Aorta (tissue), 5 donors: ENCODE results near the gene WDR46. TPM values are rescaled to one million over a fixed set of nuclear protein-coding genes. Genes with fewer than 3 reads are reported as not detected.

Experiments used
- ATAC-seq: fragments of 200-7000 bp; cut with Tn5 transposase; one replicate; pipeline ENCODE4 v1.9.1; 2022; ENCODE audit warnings: moderate library complexity; ENCODE audit not compliant: low FRiP score
- DNase-seq, 2 donors: peaks; one replicate each; pipeline ENCODE4 v3.0.0-alpha.2; 2020
- H3K27ac ChIP-seq, 2 donors: one replicate each; pipeline ENCODE4 v1.5.1; 2013; ENCODE audit warnings: low read length in 2 of 2, mild to moderate bottlenecking in 2 of 2, moderate library complexity in 2 of 2, control low read depth in 1 of 2, inconsistent platforms in 1 of 2, low read depth in 1 of 2
- H3K27me3 ChIP-seq, 2 donors: one replicate each; pipeline ENCODE4 v1.6.1; 2013; ENCODE audit warnings: control low read depth in 1 of 2, low read length in 1 of 2, mild to moderate bottlenecking in 1 of 2, moderate library complexity in 1 of 2; ENCODE audit not compliant: insufficient read depth in 2 of 2, control insufficient read depth in 1 of 2
- H3K36me3 ChIP-seq, 2 donors: one replicate each; pipeline ENCODE4 v1.6.1; 2013; ENCODE audit warnings: control low read depth in 1 of 2, low read length in 1 of 2, mild to moderate bottlenecking in 1 of 2; ENCODE audit not compliant: insufficient read depth in 2 of 2, control insufficient read depth in 1 of 2
- H3K4me1 ChIP-seq, 2 donors: one replicate each; pipeline ENCODE4 v1.6.1; 2013; ENCODE audit warnings: low read length in 2 of 2, control low read depth in 1 of 2, mild to moderate bottlenecking in 1 of 2, moderate library complexity in 1 of 2; ENCODE audit not compliant: insufficient read depth in 2 of 2, control insufficient read depth in 1 of 2
- H3K4me3 ChIP-seq, 2 donors: one replicate each; pipeline ENCODE4 v1.5.1; 2013; ENCODE audit warnings: low read length in 2 of 2, control low read depth in 1 of 2, mild to moderate bottlenecking in 1 of 2
- H3K9me3 ChIP-seq: one replicate; pipeline ENCODE4 v1.6.1; 2013; ENCODE audit warnings: mild to moderate bottlenecking, low read length; ENCODE audit not compliant: control insufficient read depth
- WGBS, 2 donors: extraction: QIAGEN DNeasy Blood & Tissue Kit; methylation state at CpG; one replicate each; pipeline ENCODE4 v1.1.7; 2013; 5-methylcytosine and 5-hydroxymethylcytosine counted together
- intact Hi-C, 2 donors: fragments of 100-400 bp; cut with DNase I; formaldehyde crosslinking; loops; one replicate each; pipeline versions ENCODE4 v1.14.2 to v1.15.0; 2022
- long read RNA-seq, 2 donors: library from polyadenylated mRNA; unstranded; transcript quantifications; one replicate each; pipeline ENCODE4 v2.0.0, GENCODE V29; 2020 to 2021
- polyA plus RNA-seq, 2 donors: library from polyadenylated mRNA; stranded (reverse); fragments of 200-250 nt; gene quantifications; one replicate each; pipeline ENCODE4 v1.2.3, GENCODE V29; 2013
- total RNA-seq, 2 donors: library from RNA; stranded (reverse); fragmentation: NEBNext Ultra II Directional; extraction: Animal tissue kit (Norgen Biotek cat#: 25700); gene quantifications; one replicate each; pipeline ENCODE4 v1.2.1, GENCODE V29; 2021
- donor health status: healthy with polysubstance abuse.
- donor health status: Bipolar disorder and iron deficiency.
- donor health status: DM: no; HTN: no; CAD: no.
- donor health status: DM: no; HTN: no; CAD: no.
- donor health status: DM: yes; HTN: yes; CAD: no.

The WDR46 gene, protein sequence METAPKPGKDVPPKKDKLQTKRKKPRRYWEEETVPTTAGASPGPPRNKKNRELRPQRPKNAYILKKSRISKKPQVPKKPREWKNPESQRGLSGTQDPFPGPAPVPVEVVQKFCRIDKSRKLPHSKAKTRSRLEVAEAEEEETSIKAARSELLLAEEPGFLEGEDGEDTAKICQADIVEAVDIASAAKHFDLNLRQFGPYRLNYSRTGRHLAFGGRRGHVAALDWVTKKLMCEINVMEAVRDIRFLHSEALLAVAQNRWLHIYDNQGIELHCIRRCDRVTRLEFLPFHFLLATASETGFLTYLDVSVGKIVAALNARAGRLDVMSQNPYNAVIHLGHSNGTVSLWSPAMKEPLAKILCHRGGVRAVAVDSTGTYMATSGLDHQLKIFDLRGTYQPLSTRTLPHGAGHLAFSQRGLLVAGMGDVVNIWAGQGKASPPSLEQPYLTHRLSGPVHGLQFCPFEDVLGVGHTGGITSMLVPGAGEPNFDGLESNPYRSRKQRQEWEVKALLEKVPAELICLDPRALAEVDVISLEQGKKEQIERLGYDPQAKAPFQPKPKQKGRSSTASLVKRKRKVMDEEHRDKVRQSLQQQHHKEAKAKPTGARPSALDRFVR
- 10 to 100 TPM; 40.6 TPM for total RNA-seq
- polyA plus RNA-seq: 100 to 1,000 TPM in 1 of 2 donors, 10 to 100 TPM in 1; 24.5 to 143 TPM
- long read RNA-seq, donor 1, transcript WDR46-231 (15 exons, 2,358 nt): major isoform, 189 of 287 reads
- long read RNA-seq, donor 1, partial matches to known transcripts: 36 of 287 reads
- long read RNA-seq, donor 1, other reads (novel, unspliced or antisense): 62 of 287 reads
- long read RNA-seq, donor 2, transcript WDR46-231 (15 exons, 2,358 nt): major isoform, 23 of 38 reads
- long read RNA-seq, donor 2, partial matches to known transcripts: 6 of 38 reads
- long read RNA-seq, donor 2, other reads (novel, unspliced or antisense): 9 of 38 reads

DNA sequence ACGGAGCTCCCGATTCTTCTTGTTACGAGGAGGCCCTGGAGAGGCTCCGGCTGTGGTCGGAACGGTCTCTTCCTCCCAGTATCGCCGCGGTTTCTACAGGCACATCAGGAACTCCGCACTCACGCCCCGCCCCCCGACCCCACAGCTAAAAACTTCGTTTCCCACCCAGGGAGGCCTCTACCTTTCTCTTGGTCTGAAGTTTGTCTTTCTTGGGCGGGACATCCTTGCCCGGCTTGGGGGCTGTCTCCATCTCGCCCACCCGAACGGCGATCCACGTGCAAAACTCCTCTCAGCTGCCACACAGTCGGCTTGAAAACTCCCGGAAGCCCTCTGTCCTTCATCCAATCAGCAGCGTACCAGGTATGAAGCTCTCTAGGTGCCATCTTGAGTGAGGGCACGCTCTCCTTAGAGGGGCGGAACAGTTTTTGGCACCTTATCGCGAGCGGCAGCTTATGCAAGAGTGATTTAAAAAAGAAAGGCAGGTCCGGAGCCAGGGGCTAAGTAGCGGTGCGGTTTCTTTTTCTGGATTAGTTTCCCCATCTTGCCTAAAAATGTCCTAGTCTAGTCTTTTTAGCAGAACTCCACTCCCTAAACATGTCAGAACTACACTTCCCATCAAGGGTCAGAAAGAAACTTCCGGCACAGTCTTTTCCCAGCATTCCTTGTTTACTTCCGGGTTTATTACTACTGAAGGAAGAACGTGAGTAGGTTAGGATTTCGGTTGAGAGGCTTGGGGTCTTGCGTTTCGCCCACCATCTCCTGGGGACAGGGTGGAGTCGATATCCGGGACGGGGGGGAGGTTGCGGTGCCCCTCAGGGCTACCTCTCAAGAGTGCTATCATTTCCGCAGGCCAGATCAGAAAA, at the start of gene WDR46, which contains the start of gene PFDN6:
Gene WDR46, minus strand, starts transcription at position 319 of the 863 bp plus-strand sequence. Its CDS starts 69 bp downstream, at position 250.
Gene PFDN6, plus strand, starts transcription at position 681 of the 863 bp plus-strand sequence. CDS start 256 bp downstream, outside the sequence.
- Histone ChIP-seq H3K9me3 (no peaks in the 10 kb centered on the region), H3K4me1 (no peaks in the 10 kb centered on the region), H3K27ac (peak within 1 kb of the TSS in 1 of 2 donors; percentile 65), H3K27me3 (no peaks in the 10 kb centered on the region), H3K36me3 (no peaks in the 10 kb centered on the region), H3K4me3 (peak within 1 kb of the TSS; percentile 39 to 74)
- ATAC-seq (peak; percentile 96), DNase-seq (peak; percentile 85 to 87)
- WGBS, 2 donors: 0% methylated on average over 43 of the region's 43 CpGs
- intact Hi-C loops: no loop called here

DNA sequence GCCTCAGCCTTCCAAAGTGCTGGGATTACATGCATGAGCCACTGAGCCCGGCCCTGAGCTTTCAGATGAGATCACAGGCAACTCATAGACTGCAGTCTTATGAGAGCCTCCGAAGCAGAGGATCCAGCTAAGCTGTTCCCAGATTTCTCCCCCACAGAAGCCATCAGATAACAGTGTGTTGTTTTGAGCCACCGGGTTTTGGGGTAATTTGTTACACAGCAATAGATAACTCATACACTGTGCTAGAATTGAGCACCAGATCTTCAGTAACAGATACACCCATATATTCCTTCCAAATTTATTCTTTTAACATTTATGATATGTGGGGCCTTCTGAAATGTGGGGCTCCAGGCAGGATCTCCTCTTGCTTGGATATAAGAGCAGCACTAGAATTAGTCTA, 47.5 kb upstream of the WDR46 start:
- no peak for ATAC-seq
- Histone ChIP-seq H3K36me3 (no peaks in the 10 kb centered on the region), H3K9me3 (no peaks in the 10 kb centered on the region), H3K27ac (no peak overlapping the region), H3K4me1 (no peaks in the 10 kb centered on the region), H3K27me3 (no peaks in the 10 kb centered on the region), H3K4me3 (no peak overlapping the region)
- 81 to 88% methylated on average over 3 of the region's 3 CpGs for WGBS, 2 donors
- intact Hi-C loops: no loop called here
- DNase-seq: no peak

DNA sequence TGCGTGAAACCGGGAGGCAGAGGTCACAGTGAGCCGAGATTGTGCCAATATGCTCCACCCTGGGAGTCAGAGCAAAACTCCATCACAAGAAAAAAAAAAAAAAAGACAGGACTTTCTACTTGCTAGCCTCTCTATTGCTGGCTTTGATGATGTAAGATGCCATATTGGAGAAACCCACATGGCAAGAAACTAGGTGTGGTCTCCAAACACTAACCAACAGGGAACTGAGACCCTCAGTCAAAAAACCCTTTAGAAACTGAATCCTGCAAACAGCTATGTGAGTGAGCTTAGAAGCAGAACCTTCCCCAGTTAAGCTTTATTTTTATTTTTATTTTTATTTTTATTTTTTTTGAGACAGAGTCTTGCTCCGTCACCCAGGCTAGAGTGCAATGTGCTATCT, 46.9 kb upstream of the WDR46 start:
- 75 to 83% methylated on average over 4 of the region's 4 CpGs for WGBS, 2 donors
- Histone ChIP-seq H3K4me1 (no peaks in the 10 kb centered on the region), H3K4me3 (no peak overlapping the region), H3K36me3 (no peaks in the 10 kb centered on the region), H3K27me3 (no peaks in the 10 kb centered on the region), H3K9me3 (no peaks in the 10 kb centered on the region), H3K27ac (no peak overlapping the region)
- intact Hi-C loops: no loop called here
- no peak for DNase-seq
- no peak for ATAC-seq

DNA sequence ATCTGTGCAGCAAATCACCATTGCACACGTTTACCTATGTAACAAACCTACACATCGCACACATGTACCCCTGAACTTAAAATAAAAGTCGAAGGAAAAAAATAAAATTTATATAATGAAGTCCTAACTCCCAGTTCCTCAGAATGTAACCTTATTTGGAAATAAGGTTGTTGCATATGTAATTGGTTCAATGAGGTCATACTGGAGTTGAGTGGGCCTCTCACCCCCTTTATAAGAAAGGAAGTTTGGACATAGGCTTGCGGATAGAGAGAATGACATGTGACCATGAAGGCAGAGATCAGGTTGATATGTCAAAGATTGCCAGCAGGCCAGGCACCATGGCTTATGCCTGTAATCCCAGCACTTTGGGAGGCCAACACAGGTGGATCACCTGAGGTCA, 44.6 kb upstream of the WDR46 start:
- H3K9me3 ChIP-seq: no peaks in the 10 kb centered on the region
- 86 to 91% methylated on average over 4 of the region's 4 CpGs for WGBS, 2 donors

DNA sequence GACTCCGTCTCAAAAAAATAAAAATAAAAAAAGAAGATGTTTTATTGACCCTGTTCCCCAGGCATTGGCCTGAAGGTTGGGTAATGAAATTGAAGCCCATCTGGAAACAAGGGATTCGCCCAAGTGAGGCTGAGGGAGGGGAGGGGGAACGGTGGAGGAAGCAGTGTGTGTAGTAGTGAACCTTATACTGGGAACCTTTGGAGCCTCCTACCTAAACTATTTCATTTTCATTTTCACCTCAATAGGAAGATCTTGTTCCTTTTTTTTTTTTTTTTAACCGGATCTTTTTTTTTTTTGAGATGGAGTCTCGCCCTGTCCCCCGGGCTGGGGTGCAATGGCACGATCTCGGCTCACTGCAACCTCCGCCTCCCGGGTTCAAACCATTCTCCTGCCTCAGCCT, 41.7 kb upstream of the WDR46 start:
- intact Hi-C loops: no loop called here
- no peak overlapping the region for H3K27ac ChIP-seq
- H3K4me1 ChIP-seq: no peaks in the 10 kb centered on the region
- H3K27me3 ChIP-seq: no peaks in the 10 kb centered on the region
- DNase-seq (no peak), ATAC-seq (no peak)
- no peaks in the 10 kb centered on the region for H3K36me3 ChIP-seq
- 88 to 91% methylated on average over 9 to 10 of the region's 10 CpGs for WGBS, 2 donors
- H3K9me3 ChIP-seq: no peaks in the 10 kb centered on the region
- no peak overlapping the region for H3K4me3 ChIP-seq

More for the DNA sequence above, 44.6 kb upstream of the WDR46 start:
- DNase-seq: no peak
- Histone ChIP-seq H3K27ac (no peak overlapping the region), H3K4me1 (no peaks in the 10 kb centered on the region), H3K36me3 (no peaks in the 10 kb centered on the region), H3K27me3 (no peaks in the 10 kb centered on the region), H3K4me3 (no peak overlapping the region)
- ATAC-seq: no peak
- intact Hi-C loops: no loop called here

DNA sequence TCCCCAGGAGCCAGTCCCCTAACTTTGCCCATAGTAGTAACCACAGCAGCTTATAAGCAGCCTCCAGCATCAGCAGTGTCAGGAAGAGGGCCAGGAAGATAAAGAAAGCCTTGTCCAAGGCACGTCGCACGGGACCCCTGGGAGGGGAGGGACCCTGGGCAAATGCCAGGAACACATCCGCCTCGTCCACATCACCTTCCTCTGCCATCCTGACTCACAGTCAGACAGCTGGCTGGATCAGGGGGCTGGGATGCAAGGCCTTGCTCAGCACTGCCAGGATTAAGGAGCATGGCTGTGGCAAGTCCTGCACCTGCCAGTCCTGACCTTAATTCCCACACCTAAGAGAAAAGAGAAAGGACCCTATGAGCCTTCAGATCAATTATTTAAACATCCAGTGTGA, 40.0 kb upstream of the WDR46 start:
- 56 to 62% methylated on average over 5 of the region's 5 CpGs for WGBS, 2 donors
- no peaks in the 10 kb centered on the region for H3K27me3 ChIP-seq
- no peak overlapping the region for H3K27ac ChIP-seq
- H3K4me1 ChIP-seq: no peaks in the 10 kb centered on the region
- intact Hi-C loops: no loop called here
- ATAC-seq: no peak
- H3K9me3 ChIP-seq: no peaks in the 10 kb centered on the region
- H3K4me3 ChIP-seq: no peak overlapping the region
- H3K36me3 ChIP-seq: no peaks in the 10 kb centered on the region
- DNase-seq: peak in 1 of 2 donors; percentile 36

DNA sequence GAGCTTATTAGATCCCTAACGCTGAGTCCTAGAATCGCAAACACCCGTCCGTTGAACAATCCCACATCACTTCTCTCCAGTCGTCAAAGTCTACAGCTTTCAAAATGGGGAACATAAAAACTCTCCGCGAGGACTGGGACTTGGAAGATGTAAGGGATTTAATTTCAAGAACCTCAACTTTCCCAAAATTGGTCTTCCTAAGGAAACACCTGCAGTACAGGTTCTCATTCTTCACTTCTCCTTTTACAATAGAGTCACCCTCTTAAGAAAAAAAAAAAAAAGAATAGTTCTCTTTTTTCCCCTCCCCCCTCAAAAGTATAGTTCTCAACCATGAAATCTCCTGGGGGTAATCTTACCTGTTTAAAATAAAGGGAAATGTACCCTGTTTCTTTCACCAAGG, 35.1 kb upstream of the WDR46 start:
- peaks cover 0 to 4% of the 10 kb centered on the region in 2 donors for H3K4me1 ChIP-seq
- H3K4me3 ChIP-seq: no peak overlapping the region
- intact Hi-C loops: no loop called here
- no peak for ATAC-seq
- 19 to 32% methylated on average over 7 of the region's 7 CpGs for WGBS, 2 donors
- no peak for DNase-seq
- H3K27me3 ChIP-seq: no peaks in the 10 kb centered on the region
- no peak overlapping the region for H3K27ac ChIP-seq
- H3K9me3 ChIP-seq: no peaks in the 10 kb centered on the region
- H3K36me3 ChIP-seq: peaks cover 0 to 2% of the 10 kb centered on the region in 2 donors

DNA sequence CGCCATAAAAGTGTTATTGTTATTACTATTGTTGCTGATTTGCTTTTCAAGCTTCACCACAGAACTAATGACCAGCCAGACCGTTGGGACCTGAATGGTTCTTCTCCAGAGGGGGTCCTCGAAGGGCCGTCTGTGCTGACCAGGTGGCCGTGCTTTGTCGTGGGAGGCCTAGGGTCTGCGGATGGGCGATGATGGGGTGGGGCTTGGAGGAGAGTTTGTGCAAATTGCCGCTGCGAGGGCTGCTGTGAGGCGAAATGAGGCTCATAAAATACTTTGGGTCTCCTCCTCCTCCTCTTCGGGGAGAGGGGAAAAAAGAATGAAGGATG, 34.5 kb upstream of the WDR46 start:
- Histone ChIP-seq H3K4me1 (peaks cover 0 to 4% of the 10 kb centered on the region in 2 donors), H3K36me3 (peaks cover 0 to 2% of the 10 kb centered on the region in 2 donors), H3K27ac (peak overlapping the region in 1 of 2 donors; percentile 41), H3K4me3 (peak overlapping the region; percentile 43 to 48), H3K27me3 (no peaks in the 10 kb centered on the region), H3K9me3 (no peaks in the 10 kb centered on the region)
- DNase-seq (no peak), ATAC-seq (no peak)
- WGBS, 2 donors: 2 to 3% methylated on average over 12 of the region's 12 CpGs
- intact Hi-C loops: no loop called here
